ENCODE measurements around the gene TTLL11.

TTLL11 gene

GRCh38 chr9:122031776-122032175 is 61.3 kb downstream of the TTLL11 start:
- no peak overlapping the region for H3K27ac ChIP-seq (ENCODE audit: poor library complexity, severe bottlenecking)
- H3K9me3 ChIP-seq (ENCODE audit: severe bottlenecking), result no peaks in the 10 kb centered on the region
- ATAC-seq (ENCODE audit: low read depth) (no peak), DNase-seq (ENCODE audit: low spot score) (no peak)
- H3K4me1 ChIP-seq (ENCODE audit: insufficient read depth, poor library complexity, severe bottlenecking), result peaks cover under 1% of the 10 kb centered on the region
- no peak overlapping the region for H3K4me3 ChIP-seq (ENCODE audit: severe bottlenecking)
- no peaks in the 10 kb centered on the region for H3K27me3 ChIP-seq (ENCODE audit: insufficient read depth, poor library complexity, severe bottlenecking)
- H3K36me3 ChIP-seq (ENCODE audit: low read depth), result no peaks in the 10 kb centered on the region
- no peak for TF ChIP-seq CTCF (IDR thresholded peaks at IDR 0.05; ENCODE audit: poor library complexity, severe bottlenecking)

- no peak for ATAC-seq (ENCODE audit: low read depth)
- no peak for TF ChIP-seq CTCF (IDR thresholded peaks at IDR 0.05; ENCODE audit: poor library complexity, severe bottlenecking)
- H3K36me3 ChIP-seq (ENCODE audit: low read depth), result no peaks in the 10 kb centered on the region
- H3K4me3 ChIP-seq (ENCODE audit: severe bottlenecking), result no peak overlapping the region
- DNase-seq (ENCODE audit: low spot score), result no peak
- no peaks in the 10 kb centered on the region for H3K27me3 ChIP-seq (ENCODE audit: insufficient read depth, poor library complexity, severe bottlenecking)
- H3K4me1 ChIP-seq (ENCODE audit: insufficient read depth, poor library complexity, severe bottlenecking), result no peaks in the 10 kb centered on the region
- H3K9me3 ChIP-seq (ENCODE audit: severe bottlenecking), result no peaks in the 10 kb centered on the region
- H3K27ac ChIP-seq (ENCODE audit: poor library complexity, severe bottlenecking), result no peak overlapping the region
Observed at GRCh38 chr9:122031157-122031556, 62.0 kb downstream of the TTLL11 start.

- Histone ChIP-seq H3K4me1 (ENCODE audit: insufficient read depth, poor library complexity, severe bottlenecking) (no peaks in the 10 kb centered on the region), H3K9me3 (ENCODE audit: severe bottlenecking) (no peaks in the 10 kb centered on the region), H3K27ac (ENCODE audit: poor library complexity, severe bottlenecking) (no peak overlapping the region), H3K36me3 (ENCODE audit: low read depth) (no peaks in the 10 kb centered on the region), H3K27me3 (ENCODE audit: insufficient read depth, poor library complexity, severe bottlenecking) (no peaks in the 10 kb centered on the region), H3K4me3 (ENCODE audit: severe bottlenecking) (no peak overlapping the region)
- ATAC-seq (ENCODE audit: low read depth) (no peak), DNase-seq (ENCODE audit: low spot score) (no peak)
- no peak for TF ChIP-seq CTCF (IDR thresholded peaks at IDR 0.05; ENCODE audit: poor library complexity, severe bottlenecking)
Observed at GRCh38 chr9:122030357-122030756, 62.8 kb downstream of the TTLL11 start.

GRCh38 chr9:122029898-122030297 is 63.2 kb downstream of the TTLL11 start:
- no peak for ATAC-seq (ENCODE audit: low read depth)
- no peaks in the 10 kb centered on the region for H3K9me3 ChIP-seq (ENCODE audit: severe bottlenecking)
- no peak for TF ChIP-seq CTCF (IDR thresholded peaks at IDR 0.05; ENCODE audit: poor library complexity, severe bottlenecking)
- DNase-seq (ENCODE audit: low spot score), result no peak
- H3K4me3 ChIP-seq (ENCODE audit: severe bottlenecking), result no peak overlapping the region
- H3K36me3 ChIP-seq (ENCODE audit: low read depth), result no peaks in the 10 kb centered on the region
- H3K27ac ChIP-seq (ENCODE audit: poor library complexity, severe bottlenecking), result no peak overlapping the region
- no peaks in the 10 kb centered on the region for H3K4me1 ChIP-seq (ENCODE audit: insufficient read depth, poor library complexity, severe bottlenecking)
- no peaks in the 10 kb centered on the region for H3K27me3 ChIP-seq (ENCODE audit: insufficient read depth, poor library complexity, severe bottlenecking)

- DNase-seq (ENCODE audit: low spot score) (no peak), ATAC-seq (ENCODE audit: low read depth) (no peak)
- H3K4me3 ChIP-seq (ENCODE audit: severe bottlenecking), result no peak overlapping the region
- H3K9me3 ChIP-seq (ENCODE audit: severe bottlenecking), result no peaks in the 10 kb centered on the region
- no peaks in the 10 kb centered on the region for H3K4me1 ChIP-seq (ENCODE audit: insufficient read depth, poor library complexity, severe bottlenecking)
- H3K36me3 ChIP-seq (ENCODE audit: low read depth), result no peaks in the 10 kb centered on the region
- TF ChIP-seq CTCF (IDR thresholded peaks at IDR 0.05; ENCODE audit: poor library complexity, severe bottlenecking), result no peak
- no peaks in the 10 kb centered on the region for H3K27me3 ChIP-seq (ENCODE audit: insufficient read depth, poor library complexity, severe bottlenecking)
- no peak overlapping the region for H3K27ac ChIP-seq (ENCODE audit: poor library complexity, severe bottlenecking)
Observed at GRCh38 chr9:122028089-122028488, 65.0 kb downstream of the TTLL11 start.

Data from RWPE2 (cell line).